Activated gamma-delta T cell treated with anti-CD3 and anti-CD28 coated beads, Interleukin-2, amount 50 U/mL, for 16 hours (primary cell): ENCODE results near the gene NPTX1.
"Not testable (repeated sequence)": the region's sequence is repeated elsewhere in the genome, so short reads cannot be mapped to it uniquely, and the experiment has no call there.

Experiments
- DNase-seq: peaks from one replicate; pipeline ENCODE4 v3.0.0-alpha.2; 2020; ENCODE audit warnings: low read depth

Gene NPTX1

GRCh38 chr17:80475910-80476876 lies at the start of gene NPTX1:
TSS of gene NPTX1 (minus strand) at chr17:80476607. CDS start at chr17:80476446, 161 bp downstream.
- no peak for DNase-seq

GRCh38 chr17:80523956-80524712 lies 47.7 kb upstream of the NPTX1 start:
- DNase-seq, result no peak

- no peak for DNase-seq
These were observed 46.8 kb upstream of the NPTX1 start for GRCh38 chr17:80523054-80523744.

GRCh38 chr17:80520810-80521455 lies 44.5 kb upstream of the NPTX1 start:
- DNase-seq, result no peak

- no peak for DNase-seq
These were observed 42.8 kb upstream of the NPTX1 start for GRCh38 chr17:80519091-80519781.

- no peak for DNase-seq
These were observed 42.0 kb upstream of the NPTX1 start for GRCh38 chr17:80518392-80518791.

GRCh38 chr17:80517641-80518040 lies 41.2 kb upstream of the NPTX1 start:
- no peak for DNase-seq

- no peak for DNase-seq
These were observed 39.9 kb upstream of the NPTX1 start for GRCh38 chr17:80516171-80516932.

GRCh38 chr17:80513892-80514291 lies 37.5 kb upstream of the NPTX1 start:
- no peak for DNase-seq

- DNase-seq, result no peak
These were observed 36.8 kb upstream of the NPTX1 start for GRCh38 chr17:80513201-80513600.

GRCh38 chr17:80512233-80512632 lies 35.8 kb upstream of the NPTX1 start:
- no peak for DNase-seq

GRCh38 chr17:80511222-80512180 lies 35.1 kb upstream of the NPTX1 start:
- DNase-seq, result no peak

GRCh38 chr17:80510772-80511171 lies 34.4 kb upstream of the NPTX1 start:
- no peak for DNase-seq

GRCh38 chr17:80510132-80510531 lies 33.7 kb upstream of the NPTX1 start:
- DNase-seq, result no peak

- no peak for DNase-seq
These were observed 32.9 kb upstream of the NPTX1 start for GRCh38 chr17:80509311-80509710.

GRCh38 chr17:80507965-80508364 lies 31.6 kb upstream of the NPTX1 start:
- no peak for DNase-seq

- not testable (repeated sequence) for DNase-seq
These were observed 30.8 kb upstream of the NPTX1 start for GRCh38 chr17:80507177-80507576.

- DNase-seq, result no peak
These were observed 28.4 kb upstream of the NPTX1 start for GRCh38 chr17:80504686-80505413.

GRCh38 chr17:80503921-80504320 lies 27.5 kb upstream of the NPTX1 start:
- no peak for DNase-seq
